Breast epithelium (tissue), 3 donors: ENCODE measurements around the gene CD164L2.

ENCODE experiments used
- CTCF ChIP-seq, 3 donors: fragments of 450-650 bp; IDR thresholded peaks; one replicate each; pipeline ENCODE4 v1.5.1; 2016 to 2017; ENCODE audit warnings: antibody characterized with exemption in 3 of 3, mild to moderate bottlenecking in 3 of 3, moderate library complexity in 3 of 3
- POLR2AphosphoS5 ChIP-seq, 3 donors: sonication (generic); formaldehyde crosslinking; IDR thresholded peaks; one replicate each; pipeline ENCODE4 v1.6.1; 2017; ENCODE audit warnings: antibody characterized with exemption in 3 of 3

GRCh38 chr1:27413004-27413403, 29.9 kb upstream of the CD164L2 start:
- TF ChIP-seq CTCF (IDR thresholded peaks at IDR 0.05), result no peak
- no peak for TF ChIP-seq POLR2AphosphoS5 (IDR thresholded peaks at IDR 0.05)
